AG04450 (cell line): ENCODE results near the gene MYBPC3. TPM values are rescaled to one million over a fixed set of nuclear protein-coding genes. Genes with fewer than 3 reads are reported as not detected.

Source experiments
- CTCF ChIA-PET: fragments of 300-600, 350-600 bp; formaldehyde crosslinking; extraction: SDS; loops from one replicate; lab custom pipeline; 2022; ENCODE audit warnings: antibody characterized with exemption, inconsistent platforms; lab: Charles Lee
- POLR2A ChIA-PET: fragments of 350-600 bp; formaldehyde crosslinking; extraction: SDS; loops from one replicate; lab custom pipeline; 2021; ENCODE audit warnings: antibody characterized with exemption, inconsistent platforms; lab: Yijun Ruan, JAX
- DNase-seq: peaks from one replicate; pipeline ENCODE4 v3.0.0-alpha.2; 2011; ENCODE audit warnings: low read depth, low spot score
- H3K27ac ChIP-seq: one replicate; pipeline ENCODE4 v1.5.1; 2012; ENCODE audit warnings: low read depth, low read length, control low read depth
- H3K27me3 ChIP-seq: one replicate; pipeline ENCODE4 v1.6.0; 2012; ENCODE audit warnings: low read length; ENCODE audit not compliant: control insufficient read depth, insufficient read depth
- H3K4me3 ChIP-seq: 2 replicates; pipeline ENCODE4 v1.5.1; 2011; ENCODE audit warnings: mild to moderate bottlenecking, low read depth, low read length, control low read depth
- H3K9me3 ChIP-seq: 2 replicates; pipeline ENCODE4 v1.5.1; 2012; ENCODE audit warnings: low read length; ENCODE audit not compliant: control insufficient read depth, insufficient read depth
- polyA plus RNA-seq: library from polyadenylated mRNA; depleted of rRNA; stranded (reverse); fragments of >200 nt; gene quantifications from 2 replicates; pipeline ENCODE4 v1.2.3, GENCODE V29; 2011
- TF ChIP-seq, protein P1 (sequence below): IDR thresholded peaks from 2 replicates; pipeline ENCODE4 v1.5.1; 2011; ENCODE audit warnings: low read depth, low read length, control low read depth, inconsistent platforms

MYBPC3 gene
- polyA plus RNA-seq, 1 experiment = not detected

DNA sequence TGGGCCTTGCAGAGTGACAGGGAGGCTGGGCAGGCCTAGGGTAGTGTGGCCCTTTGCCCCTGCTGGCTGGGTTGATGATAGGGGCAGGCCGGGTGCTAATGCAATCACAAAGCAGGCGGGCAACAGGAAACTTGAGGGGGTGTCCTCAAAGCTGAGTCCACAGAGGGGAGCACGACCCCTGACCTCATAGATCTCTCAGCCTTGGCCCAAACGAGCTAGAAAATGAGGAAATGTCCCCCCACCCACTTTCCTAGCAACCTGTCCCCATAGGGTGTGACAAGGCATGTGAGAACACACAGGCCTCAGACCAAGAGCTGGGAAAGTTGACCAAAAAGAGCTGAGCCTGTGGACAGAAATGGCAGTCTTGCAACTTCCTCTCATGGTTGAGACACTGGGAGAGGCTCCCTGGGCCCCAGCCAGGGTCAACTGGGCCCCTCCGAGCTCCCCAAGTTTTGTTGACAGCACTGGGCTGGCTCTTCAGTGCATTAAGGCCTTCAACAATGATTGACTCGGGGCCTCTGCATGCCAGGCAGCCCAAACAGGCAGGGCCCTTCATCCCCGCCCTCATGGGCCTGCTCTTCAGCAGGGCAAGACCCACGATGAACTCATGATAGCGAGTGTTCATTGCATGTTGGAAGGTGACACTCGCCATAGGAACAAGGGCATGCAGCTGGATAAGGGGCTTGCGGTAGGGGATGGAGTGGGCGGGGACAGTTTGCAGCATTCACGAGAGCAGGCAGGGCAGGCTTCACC, 35.6 kb upstream of the MYBPC3 start:
- POLR2A ChIA-PET = interaction anchor here (0.5 to 0.6 kb wide), 2 partner anchors 88 to 315 kb away, joined by 3 to 5 read pairs; no protein-coding TSS in a partner anchor
- CTCF ChIA-PET = interaction anchor here (0.6 to 1.1 kb wide), 3 partner anchors 14 to 33 kb away, joined by 3 to 8 read pairs (median 4); no protein-coding TSS in a partner anchor

DNA sequence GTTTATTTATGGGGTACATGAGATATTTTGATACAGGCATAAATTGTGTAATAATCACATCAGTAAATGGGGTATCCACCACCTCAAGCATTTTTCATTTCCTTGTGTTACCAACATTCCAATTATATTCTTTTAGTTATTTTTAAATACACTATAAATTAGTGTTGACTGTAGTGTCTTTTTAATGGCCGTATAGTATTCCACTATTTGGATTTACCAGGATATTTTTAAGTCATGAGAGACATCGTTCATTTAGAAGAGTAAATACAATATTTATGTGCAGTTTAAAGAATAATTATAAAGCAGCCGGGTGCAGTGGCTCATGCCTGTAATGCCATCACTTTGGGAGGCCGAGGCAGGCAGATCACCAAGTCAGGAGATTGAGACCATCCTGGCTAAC, 32.0 kb upstream of the MYBPC3 start:
- CTCF ChIA-PET = no interaction called here
- Histone ChIP-seq H3K27ac (no peak overlapping the region), H3K4me3 (no peak overlapping the region), H3K27me3 (no peaks in the 10 kb centered on the region), H3K9me3 (no peaks in the 10 kb centered on the region)
- POLR2A ChIA-PET = no interaction called here
- DNase-seq = no peak
- TF ChIP-seq, protein P1, sequence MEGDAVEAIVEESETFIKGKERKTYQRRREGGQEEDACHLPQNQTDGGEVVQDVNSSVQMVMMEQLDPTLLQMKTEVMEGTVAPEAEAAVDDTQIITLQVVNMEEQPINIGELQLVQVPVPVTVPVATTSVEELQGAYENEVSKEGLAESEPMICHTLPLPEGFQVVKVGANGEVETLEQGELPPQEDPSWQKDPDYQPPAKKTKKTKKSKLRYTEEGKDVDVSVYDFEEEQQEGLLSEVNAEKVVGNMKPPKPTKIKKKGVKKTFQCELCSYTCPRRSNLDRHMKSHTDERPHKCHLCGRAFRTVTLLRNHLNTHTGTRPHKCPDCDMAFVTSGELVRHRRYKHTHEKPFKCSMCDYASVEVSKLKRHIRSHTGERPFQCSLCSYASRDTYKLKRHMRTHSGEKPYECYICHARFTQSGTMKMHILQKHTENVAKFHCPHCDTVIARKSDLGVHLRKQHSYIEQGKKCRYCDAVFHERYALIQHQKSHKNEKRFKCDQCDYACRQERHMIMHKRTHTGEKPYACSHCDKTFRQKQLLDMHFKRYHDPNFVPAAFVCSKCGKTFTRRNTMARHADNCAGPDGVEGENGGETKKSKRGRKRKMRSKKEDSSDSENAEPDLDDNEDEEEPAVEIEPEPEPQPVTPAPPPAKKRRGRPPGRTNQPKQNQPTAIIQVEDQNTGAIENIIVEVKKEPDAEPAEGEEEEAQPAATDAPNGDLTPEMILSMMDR = no peak

More for the DNA sequence above, 35.6 kb upstream of the MYBPC3 start:
- TF ChIP-seq, protein P1 = no peak
- Histone ChIP-seq H3K9me3 (no peaks in the 10 kb centered on the region; the same call in 1 of the 2 replicates), H3K4me3 (no peak overlapping the region), H3K27me3 (no peaks in the 10 kb centered on the region), H3K27ac (no peak overlapping the region)
- DNase-seq = no peak

DNA sequence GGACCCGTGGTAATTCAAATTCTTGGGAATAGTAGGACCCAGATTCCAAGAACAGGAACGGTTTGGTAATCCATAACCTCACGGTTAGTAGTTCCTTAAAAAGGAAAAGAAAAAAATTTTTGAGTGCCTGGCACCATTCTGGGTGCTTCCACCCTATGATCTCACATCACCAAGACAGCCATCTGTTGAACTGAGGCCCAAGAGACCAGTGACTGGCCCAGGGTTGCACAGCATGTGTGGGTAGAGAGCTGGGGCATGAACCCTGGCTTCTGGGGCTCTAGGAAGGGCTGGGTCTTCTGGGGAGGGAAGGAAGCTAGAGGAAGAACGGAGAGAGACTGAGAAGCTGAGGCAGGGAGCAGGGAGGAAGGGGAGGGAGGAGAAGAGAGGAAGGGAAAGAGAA, 30.6 kb upstream of the MYBPC3 start:
- TF ChIP-seq, protein P1 = no peak
- Histone ChIP-seq H3K9me3 (no peaks in the 10 kb centered on the region), H3K4me3 (no peak overlapping the region), H3K27me3 (no peaks in the 10 kb centered on the region), H3K27ac (no peak overlapping the region)
- POLR2A ChIA-PET = no interaction called here
- CTCF ChIA-PET = interaction anchor here (0.6 to 2.0 kb wide), 2 partner anchors 9 to 71 kb away, joined by 6 to 11 read pairs; no protein-coding TSS in a partner anchor
- DNase-seq = no peak

DNA sequence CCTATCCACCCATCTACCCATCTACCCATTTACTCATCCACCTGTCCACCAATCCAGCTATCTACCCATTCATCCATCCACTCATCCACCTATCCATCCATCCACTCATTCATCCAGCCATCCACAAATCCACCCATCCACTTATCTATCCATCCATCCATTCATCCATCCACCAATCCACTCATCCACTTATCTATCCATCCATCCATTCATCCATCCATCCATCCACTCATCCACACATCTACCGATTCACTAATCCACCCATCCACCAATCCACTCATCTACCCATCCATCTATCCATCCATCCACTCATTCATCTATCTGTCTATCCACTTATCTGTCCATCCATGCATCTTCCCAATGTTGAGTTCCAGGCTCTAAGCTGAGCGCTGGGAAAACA, 27.6 kb upstream of the MYBPC3 start:
- H3K9me3 ChIP-seq = no peaks in the 10 kb centered on the region; the same call in 1 of the 2 replicates
- ChIA-PET POLR2A (no interaction called here), CTCF (no interaction called here)
- H3K27me3 ChIP-seq = no peaks in the 10 kb centered on the region
- no peak overlapping the region for H3K27ac ChIP-seq
- DNase-seq = no peak
- no peak overlapping the region for H3K4me3 ChIP-seq
- TF ChIP-seq, protein P1 = no peak

DNA sequence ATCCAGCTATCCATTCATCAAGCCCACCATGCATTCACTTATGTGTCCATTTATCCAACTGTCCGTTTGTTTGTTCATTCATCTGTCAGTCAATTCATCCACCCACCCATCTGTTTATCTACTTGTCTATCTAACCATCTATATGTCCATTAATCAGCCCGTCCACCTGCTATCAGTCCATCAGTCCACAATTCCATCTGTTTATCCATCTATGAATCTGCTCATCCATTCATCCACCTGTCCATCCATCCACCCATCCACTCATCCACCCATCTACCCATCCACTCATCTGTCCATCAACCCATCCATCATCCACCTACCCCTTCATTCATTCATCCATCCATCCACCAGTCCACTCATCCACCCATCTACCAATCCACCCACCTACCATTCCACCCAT, 26.8 kb upstream of the MYBPC3 start:
- TF ChIP-seq, protein P1 = no peak
- ChIA-PET POLR2A (no interaction called here), CTCF (no interaction called here)
- no peaks in the 10 kb centered on the region for H3K27me3 ChIP-seq
- H3K9me3 ChIP-seq = no peaks in the 10 kb centered on the region; the same call in 1 of the 2 replicates
- no peak for DNase-seq
- no peak overlapping the region for H3K4me3 ChIP-seq
- H3K27ac ChIP-seq = no peak overlapping the region
